SK-N-SH (cell line): Measurements from ENCODE around the gene SAMD4A.

Experiments
- EZH2phosphoT487 ChIP-seq: fragments of 200-600 bp; sonication (generic); IDR thresholded peaks from 2 replicates; pipeline ENCODE4 v1.6.1; 2017; ENCODE audit warnings: low read depth, mixed run types, mild to moderate bottlenecking, antibody characterized with exemption, moderate library complexity, borderline replicate concordance
- FOXM1 ChIP-seq: IDR thresholded peaks from 2 replicates; pipeline ENCODE4 v1.4.0; 2012; ENCODE audit warnings: low read depth, mild to moderate bottlenecking
- GATA2 ChIP-seq: sonication (generic); formaldehyde crosslinking; IDR thresholded peaks from 2 replicates; pipeline ENCODE4 v1.5.0; 2020; ENCODE audit warnings: mild to moderate bottlenecking, missing genetic modification reagents
- JUND ChIP-seq: IDR thresholded peaks from 2 replicates; pipeline ENCODE4 v1.4.0; 2012
- POLR2AphosphoS5 ChIP-seq: IDR thresholded peaks from 2 replicates; pipeline ENCODE4 v1.6.1; 2012; ENCODE audit warnings: low read depth, low read length
- YY1 ChIP-seq: IDR thresholded peaks from 2 replicates; pipeline ENCODE4 v1.4.0; 2012; ENCODE audit warnings: low read depth, mild to moderate bottlenecking
- TF ChIP-seq, protein P1 (sequence below): fragments of 200-600 bp; sonication (generic); IDR thresholded peaks from 2 replicates; pipeline ENCODE4 v1.6.1; 2017; ENCODE audit warnings: antibody characterized with exemption, mild to moderate bottlenecking, moderate library complexity

DNA sequence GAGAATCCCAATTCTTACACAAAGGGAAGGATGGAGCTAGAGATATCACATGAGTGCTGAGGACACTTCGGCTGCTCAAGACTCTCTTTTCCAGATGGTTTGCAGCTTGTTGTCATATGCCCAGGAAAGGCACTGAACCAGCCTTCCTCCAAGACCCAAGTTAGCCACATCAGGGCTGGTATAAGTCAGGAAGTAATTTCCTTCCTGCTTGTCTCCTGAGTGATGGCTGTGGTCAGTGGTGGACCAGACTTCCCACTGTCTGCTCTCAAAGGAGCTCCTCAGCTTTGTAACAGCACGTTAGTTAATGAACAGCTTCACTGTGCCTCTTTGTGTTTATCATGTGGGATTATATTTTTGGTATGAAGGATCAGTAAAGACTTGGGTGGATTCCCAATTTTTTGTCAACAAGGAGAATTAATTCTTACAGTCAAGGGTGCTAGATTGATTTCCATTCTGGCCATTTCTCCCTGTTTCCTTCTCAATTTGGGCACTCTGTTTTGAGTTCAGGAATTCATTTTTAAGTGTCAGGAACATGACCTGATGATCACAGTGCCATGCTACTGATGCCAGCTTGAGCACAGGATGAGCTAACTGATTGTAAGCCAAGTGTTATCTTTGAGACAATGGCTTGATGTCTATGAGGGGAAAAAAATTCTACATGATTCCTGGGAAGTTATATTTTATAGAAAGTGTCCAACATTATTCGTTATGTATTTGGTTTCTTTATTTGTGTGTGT is 189.9 kb downstream of the SAMD4A start:
- TF ChIP-seq FOXM1 (no peak), JUND (no peak), EZH2phosphoT487 (no peak), YY1 (no peak), GATA2 (CRISPR knock-in tag) (no peak), POLR2AphosphoS5 (no peak)
- TF ChIP-seq, protein P1, sequence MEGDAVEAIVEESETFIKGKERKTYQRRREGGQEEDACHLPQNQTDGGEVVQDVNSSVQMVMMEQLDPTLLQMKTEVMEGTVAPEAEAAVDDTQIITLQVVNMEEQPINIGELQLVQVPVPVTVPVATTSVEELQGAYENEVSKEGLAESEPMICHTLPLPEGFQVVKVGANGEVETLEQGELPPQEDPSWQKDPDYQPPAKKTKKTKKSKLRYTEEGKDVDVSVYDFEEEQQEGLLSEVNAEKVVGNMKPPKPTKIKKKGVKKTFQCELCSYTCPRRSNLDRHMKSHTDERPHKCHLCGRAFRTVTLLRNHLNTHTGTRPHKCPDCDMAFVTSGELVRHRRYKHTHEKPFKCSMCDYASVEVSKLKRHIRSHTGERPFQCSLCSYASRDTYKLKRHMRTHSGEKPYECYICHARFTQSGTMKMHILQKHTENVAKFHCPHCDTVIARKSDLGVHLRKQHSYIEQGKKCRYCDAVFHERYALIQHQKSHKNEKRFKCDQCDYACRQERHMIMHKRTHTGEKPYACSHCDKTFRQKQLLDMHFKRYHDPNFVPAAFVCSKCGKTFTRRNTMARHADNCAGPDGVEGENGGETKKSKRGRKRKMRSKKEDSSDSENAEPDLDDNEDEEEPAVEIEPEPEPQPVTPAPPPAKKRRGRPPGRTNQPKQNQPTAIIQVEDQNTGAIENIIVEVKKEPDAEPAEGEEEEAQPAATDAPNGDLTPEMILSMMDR, result no peak
